HG02763 (cell line): ENCODE data around the gene PRKCZ.
"Not testable (repeated sequence)": the region's sequence is repeated elsewhere in the genome, so short reads cannot be mapped to it uniquely, and the experiment has no call there.

Experiments used
- ATAC-seq: cut with Tn5 transposase; IDR thresholded peaks from one replicate; pipeline ENCODE4 v1.9.1; 2021; ENCODE audit warnings: mild to moderate bottlenecking, moderate library complexity; ENCODE audit not compliant: unreplicated experiment

PRKCZ gene

DNA sequence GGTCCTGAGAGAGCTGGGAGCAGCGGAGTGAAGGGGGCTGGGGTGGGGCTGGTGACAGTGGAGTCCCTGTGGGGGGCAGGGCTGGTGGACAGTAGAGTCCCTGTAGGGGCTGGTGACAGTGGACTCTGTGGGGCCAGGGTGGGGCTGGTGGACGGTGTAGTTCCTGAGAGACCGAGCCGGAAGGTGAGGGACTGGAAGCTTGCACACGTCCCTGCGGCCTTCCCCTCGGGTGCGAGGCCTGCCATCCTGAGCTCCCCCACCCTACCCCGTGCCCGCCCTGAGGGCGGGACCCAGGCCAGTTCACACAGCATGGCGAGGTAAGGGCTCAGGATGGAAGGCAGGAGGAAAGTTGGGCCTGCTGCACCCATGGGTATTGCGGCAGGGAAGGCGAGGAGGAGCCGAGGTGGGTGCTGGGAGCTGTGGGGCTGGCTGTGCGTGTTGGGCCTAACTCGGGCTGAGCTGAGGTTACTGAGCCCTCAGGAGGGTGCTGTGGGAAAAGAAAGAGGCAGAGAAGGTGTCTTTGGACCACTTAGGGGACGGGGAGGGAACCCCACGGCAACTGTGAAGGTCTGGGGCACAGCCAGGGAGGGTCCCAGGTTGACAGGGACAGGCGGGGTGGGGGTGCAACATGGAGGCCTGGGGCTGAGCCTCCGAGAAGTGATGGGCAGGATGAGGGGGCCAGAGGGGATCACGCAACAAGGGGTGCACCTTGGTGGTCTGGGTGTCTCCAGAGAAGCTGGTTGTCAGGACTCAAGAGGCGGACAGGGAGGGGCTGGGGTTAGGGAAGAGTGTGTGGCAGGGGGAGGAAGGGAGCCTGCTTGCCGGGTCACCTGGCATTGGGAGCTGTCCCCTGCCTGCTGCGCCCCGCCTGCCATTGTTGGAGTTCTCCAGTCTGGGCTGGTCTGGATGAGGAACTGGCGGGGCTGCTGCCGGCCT, 60.8 kb downstream of the PRKCZ start:
- no peak for ATAC-seq

DNA sequence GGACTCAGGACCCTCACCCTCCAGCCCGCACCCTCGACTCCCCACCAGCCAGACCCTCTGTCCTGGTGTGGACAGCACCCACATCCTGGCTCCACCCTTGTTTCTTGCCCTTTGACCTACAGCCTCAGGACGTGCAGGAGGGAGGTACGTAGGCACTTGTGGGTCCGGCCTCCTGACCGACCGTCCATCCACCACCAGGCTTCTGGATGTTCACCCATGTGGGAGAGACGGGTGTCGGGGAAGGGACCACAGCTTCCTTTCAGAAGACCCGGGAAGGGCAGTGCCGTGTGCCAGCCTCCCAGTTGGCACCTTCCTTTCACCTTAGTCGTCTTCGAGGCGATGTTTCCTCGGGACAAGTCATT, 61.4 kb downstream of the PRKCZ start:
- no peak for ATAC-seq

DNA sequence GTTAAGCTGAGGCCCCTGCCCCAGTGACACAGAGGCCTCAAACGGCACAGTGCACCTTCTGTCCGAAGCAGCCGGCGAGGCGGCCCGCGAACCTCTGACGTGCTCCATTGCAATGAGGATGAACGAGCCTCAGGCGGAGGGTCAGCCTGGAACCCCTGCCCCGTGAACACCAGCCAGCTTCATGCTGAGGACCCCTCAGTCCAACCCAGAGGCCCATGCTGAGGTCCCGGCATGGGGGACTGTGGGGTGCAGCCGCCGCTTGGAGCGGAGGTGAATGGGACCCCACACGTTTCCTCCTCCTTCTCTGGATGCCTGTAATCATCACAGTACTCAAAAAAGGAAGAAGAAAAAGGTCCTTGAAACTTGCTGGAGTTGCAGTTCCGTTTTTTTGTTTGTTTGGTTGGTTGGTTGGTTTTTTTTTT, 62.1 kb downstream of the PRKCZ start:
- ATAC-seq = no peak

DNA sequence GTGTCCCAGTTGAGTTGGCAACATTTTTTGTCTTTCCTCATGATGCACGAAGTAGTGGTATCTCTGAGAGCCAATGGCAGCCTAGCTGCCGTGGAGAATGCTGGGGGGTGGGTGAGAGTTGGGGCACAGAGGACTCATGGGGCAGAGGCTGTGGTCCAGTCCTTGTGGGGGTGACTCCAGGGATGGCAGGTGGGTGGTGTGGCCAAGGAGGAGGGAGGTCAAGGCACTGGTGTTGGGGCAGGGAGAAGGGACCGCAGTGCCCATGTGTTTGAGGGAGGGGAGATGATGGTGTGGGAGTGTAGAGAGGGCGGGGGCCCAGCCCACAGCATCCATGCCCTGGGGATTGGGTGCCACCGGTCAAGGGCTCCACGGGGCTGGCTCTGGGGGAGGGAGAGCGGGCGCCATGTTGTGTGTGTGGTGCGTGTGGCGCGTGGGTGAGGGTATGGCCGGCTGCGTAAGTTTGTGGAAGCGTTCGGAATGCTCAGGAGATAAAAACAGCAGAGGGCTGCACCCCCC, 63.5 kb downstream of the PRKCZ start:
- ATAC-seq = no peak

DNA sequence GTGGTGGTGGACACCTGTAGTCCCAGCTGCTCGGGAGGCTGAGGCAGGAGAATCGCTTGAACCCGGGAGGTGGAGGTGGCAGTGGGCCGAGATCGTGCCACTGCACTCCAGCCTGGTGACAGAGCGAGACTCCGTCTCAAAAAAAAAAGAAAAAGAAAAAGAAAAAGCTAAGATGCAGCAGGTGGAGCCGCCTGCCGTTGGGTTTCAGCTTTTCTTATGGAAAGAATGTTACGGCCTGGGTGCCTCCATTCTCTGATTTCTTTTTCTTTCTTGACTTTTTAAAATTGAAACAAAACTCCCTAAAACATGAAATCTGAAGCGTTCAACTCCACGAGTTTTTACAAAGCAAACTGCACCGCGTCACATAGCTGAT, 64.4 kb downstream of the PRKCZ start:
- ATAC-seq = not testable (repeated sequence)

DNA sequence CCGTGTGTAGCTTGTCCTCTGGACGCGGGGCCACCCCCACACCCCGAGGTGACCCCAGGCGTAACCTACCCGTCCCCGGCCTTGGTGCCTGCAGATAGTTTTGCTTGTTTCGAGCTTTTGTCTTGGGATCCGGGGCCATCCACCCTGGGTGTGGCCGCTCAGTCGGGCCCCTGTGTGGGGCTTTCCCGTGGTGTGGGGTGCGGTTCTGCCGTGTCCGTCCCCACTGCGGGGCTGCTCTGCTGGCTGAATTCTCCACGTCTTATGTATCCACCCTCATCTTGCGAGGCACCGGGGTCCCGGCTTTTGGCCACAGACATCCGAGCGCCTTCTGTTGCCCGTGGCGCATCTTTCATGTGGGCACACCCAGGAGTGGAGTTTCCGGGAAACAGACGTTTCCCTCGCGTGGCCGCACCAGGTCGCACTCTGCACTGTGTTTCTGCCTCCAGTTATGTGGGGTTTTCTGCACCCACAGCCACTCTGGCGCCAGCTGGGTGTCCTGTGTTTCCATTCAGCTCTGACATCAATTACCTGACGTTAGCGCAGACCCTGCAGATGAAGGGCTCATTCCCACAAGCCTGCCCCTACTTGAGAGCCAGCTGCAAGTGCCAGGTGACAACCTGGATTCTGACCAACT, 64.9 kb downstream of the PRKCZ start:
- ATAC-seq = no peak

DNA sequence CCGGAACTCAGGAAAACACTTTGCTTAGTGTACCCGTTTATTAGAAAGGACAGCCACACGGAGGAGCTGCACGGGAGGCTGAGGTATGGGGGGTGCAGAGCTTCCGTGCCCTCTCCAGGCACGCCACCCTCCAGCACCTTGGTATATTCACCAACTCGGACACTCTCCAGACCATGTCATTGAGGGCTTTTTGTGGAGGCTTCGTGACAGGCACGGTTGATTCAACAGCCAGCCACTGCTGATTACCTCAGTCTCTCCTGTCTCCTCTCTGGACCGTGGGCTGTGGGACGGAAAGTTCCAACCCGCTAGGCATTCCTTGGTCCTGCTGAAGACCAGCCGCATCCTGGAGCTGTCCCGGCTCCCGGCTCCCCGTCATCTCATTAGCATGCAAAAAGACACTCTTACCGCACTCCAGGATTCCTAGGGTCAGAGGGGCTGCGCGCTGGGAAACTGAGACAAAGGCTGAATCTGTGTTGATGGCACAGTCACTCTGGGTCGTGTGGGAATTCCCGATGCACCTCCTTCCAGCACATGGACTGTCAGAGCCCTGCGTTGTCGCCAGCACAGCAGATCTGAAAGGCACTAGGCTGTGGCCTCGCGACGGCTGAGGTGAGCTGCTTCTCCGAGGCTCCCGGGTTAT, 65.6 kb downstream of the PRKCZ start:
- no peak for ATAC-seq

DNA sequence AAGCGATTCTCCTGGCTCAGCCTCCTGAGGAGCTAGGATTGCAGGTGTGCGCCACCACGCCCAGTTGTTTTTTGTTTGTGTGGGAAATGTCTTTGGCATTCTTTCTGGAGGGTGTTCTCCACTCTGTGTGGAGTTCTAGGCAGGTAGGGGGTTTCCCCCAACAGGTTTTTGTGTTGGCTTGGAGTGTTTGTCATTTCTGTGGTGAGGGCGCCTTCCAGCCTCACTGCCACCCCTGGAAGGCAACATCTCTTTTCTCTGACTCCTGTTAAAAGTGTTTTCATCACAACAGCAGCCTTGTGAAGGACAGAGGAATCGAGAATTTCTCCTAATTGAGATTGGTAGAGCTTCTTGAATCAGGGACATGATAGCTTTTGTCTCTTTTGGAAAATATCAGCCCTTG, 69.7 kb downstream of the PRKCZ start:
- no peak for ATAC-seq

DNA sequence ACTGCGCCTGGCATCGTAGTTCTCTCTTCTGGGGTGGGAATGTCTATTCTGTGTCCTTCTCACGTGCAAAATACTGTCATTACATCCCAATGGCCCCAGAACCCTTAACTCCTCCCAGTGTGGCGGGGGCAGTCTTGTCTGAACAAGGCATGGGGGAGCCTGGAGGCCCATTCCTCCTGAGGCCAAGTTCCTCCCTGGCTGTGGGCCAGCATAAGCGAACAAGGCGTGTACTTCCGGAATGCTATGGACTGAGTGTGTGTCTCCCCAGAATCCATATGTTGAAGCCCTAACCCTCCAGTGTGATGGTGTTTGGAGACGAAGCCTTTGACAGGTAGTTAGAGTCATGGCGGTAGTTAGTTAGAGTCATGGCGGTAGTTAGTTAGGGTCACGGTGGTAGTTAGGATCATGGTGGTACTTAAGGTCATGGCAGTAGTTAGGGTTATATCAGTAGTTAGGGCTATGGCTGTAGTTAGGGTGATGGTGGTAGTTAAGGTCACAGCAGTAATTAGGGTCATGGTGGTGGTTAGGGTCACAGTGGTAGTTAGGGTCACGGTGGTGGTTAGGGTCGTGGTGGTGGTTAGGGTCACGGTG, 71.0 kb downstream of the PRKCZ start:
- ATAC-seq = no peak

DNA sequence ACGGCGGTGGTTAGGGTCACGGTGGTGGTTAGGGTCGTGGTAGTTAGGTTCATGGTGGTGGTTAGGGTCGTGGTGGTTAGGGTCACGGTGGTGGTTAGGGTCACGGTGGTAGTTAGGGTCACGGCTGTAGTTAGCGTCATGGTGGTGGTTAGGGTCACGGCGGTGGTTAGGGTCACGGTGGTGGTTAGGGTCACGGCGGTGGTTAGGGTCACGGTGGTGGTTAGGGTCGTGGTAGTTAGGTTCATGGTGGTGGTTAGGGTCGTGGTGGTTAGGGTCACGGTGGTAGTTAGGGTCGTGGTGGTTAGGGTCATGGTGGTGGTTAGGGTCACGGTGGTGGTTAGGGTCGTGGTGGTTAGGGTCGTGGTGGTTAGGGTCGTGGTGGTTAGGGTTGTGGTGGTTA, 71.6 kb downstream of the PRKCZ start:
- not testable (repeated sequence) for ATAC-seq

DNA sequence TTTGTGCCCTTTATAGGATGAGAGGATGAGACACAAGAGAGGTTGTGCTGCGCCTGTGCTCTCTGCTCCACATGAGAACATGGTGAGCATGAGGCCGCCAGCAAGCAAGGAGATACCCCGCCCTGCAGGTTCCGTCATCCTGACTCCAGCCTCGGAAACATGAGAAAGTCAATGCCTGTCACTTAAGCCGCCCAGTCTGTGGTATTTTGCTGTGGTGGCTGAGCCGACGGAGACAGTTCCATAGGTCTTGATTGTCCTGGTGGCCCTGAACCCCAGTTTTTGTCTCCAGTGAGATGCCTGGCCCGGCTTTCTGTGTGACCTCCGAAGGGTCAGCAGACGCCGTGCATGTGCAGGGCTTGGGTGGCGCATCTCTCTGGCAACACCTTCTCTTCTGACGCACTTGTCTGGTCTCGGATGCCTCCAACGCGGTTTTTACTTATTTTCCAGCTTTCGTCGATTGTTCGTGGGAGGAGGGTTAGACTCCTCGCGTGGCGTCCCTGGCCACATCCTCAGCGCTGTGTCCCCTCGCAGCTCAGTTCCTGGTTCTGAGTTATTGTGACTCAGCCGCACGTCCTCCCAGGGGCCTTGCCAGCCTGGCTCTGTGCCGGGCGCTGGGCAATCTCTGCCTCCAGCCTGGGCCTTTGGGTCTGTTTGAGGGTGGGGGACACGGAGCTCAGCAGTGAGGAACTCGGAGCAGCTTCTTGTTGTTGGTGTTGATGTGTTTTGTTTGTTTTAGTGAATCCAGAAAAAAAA, 74.4 kb downstream of the PRKCZ start:
- ATAC-seq = no peak

DNA sequence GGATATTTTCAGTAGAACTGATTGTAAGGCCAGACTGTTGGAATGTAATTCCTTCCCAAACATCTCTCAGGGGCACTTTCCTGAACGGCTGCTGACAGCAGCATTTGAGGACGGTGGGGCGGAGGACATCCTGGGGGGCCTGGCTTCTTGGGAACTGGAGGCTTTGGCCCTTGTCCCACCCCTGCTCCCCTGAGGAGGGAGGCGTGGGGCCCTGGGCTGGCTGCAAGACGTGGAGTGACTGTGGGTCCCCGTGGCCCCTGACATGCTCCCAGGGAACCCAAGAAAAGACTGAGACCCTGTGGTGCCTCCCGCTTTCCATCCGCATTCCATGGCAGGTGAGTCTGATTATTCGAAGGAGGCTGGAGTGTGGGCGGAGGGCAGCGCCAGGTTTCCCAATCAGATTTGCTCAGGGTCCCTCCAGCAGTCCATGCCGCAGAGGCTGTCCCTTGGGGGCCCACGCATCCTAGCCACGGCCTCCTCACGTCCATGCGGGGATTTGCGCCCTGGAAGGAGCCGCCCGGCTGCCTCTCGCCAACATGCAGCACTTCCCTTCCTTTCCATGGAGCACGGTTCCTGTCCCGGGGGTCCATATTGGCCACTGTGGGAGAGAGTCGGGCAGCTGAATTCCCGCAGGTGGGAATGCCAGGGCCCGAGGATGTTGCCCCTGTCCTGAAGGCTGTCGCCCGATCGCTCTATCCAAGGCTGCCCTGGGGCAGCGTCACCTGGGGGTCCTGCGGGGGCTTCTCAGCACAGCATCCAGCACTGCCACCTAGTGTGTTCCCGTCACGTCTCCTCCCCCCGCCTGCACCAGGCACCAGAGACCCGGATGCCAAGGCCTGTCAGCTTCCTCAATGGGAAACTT, 75.4 kb downstream of the PRKCZ start:
- ATAC-seq = no peak

DNA sequence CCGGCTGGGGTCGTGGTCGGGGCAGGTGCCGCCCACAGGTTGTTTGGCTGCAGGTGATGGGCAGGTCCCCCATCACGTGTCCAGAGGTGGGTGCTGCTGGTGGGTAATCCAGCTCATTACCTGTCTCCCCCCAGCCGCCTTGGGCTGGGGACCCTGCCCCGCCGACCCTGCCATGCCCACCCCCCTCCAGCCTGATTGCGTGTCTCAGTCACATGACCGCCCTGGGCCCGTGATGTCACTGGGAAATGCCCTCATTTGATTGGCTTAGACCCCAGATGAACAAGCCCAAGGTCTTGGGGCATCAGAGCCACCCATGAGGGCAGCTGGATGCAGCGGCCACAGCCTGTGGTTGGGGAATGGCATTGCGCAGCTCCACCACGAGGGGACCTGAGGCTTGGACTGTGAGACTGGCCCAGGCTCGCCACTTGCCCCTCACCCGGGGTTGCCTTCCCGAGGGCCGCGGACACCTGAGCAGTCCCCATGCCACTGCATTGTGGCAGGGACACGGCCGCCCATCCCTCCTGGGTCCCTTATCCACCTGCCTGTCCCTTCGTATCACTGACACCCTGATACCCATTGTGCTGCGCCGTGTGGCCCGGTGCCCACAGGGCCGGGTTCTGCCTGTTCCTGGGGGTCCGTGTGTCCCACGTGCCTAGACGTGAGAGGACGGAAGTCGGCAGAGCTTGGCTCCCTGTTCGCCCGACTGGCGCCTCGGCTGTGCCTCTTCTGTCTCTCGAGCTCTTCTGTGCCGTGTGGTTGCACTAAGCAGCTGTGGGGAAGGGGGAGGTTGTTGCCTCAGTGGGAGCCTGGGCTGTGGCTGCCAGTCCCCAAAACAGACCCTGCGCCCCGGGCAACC, 76.3 kb downstream of the PRKCZ start:
- ATAC-seq = no peak

DNA sequence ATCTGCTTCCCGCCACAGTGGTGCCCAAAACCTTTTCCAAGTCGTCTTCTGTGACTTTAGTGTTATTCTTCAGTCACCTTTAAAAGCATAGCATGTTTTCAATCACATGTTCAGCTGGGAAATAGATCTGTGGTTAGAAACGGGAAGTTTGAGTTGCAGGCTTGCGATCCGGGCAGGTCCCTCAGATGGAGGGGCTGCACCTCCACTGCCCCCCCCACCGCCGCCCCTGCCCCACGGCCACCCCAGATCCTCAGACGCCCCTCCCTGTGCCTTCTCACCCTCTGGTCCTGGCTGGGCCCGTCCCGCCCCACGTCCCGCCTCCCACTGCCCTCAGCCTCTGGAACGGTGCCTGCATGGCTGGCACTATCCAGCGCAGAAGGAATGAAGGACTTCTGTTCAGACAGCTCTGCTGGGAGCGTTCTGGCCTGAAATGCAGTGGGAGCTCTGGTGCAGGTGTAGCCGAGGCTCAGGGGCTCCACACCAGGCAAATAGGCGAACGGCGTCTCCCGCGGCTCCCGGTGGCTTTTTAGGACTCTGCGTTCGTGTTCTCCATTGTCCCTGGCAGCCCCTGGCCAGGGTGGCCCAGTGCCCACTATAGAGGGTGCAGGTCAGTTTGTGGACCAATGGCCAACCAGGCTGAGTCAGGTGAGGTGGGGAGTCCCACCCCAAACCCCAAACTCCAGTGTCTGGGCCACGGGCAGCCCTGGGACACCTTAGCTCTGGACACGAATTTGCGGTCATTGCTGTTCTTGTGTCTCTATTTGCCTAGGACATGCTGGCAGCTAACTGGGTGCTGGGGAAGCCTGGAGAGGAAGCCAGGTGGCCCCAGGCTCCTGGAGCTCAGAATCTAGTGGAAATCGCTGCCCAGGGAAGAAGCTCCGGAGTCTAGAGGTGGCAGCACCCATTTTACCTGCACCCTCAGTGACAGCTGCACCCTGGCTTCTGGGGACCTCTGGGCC, 77.3 kb downstream of the PRKCZ start:
- no peak for ATAC-seq

DNA sequence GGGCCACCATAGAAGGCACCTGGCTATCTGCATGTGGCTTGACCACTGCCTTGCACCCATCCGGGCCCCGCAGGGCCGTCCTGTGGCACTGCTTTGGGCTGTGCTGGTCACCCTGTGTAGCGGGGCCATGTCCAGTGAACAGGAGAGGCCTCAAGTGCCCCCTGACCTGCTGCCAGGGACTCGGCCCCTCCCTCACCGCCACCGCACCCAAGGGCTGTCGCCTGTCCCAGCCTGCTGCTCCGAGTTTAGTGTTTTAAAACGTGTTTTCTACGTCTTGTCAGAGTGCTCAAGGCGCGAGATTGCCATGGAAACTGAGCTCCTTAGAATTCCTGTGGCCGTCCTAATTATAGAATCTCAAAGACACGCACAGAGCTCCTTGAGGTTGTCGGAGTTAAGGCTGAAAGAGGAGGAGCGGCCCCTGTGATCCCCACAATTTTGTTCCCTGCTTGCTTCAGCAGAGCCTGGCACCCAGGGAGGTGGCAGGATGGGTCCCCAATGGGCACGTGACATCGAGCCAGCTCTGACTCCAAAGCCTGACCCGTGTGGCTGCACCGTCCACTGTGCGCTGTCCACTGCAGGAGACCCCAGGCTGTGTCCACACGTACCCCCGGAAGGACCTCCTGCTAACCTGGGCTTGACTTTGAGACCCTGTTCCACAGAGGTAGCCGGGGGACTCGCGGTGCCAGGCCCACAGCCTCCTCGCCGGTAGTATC, 78.1 kb downstream of the PRKCZ start:
- no peak for ATAC-seq

DNA sequence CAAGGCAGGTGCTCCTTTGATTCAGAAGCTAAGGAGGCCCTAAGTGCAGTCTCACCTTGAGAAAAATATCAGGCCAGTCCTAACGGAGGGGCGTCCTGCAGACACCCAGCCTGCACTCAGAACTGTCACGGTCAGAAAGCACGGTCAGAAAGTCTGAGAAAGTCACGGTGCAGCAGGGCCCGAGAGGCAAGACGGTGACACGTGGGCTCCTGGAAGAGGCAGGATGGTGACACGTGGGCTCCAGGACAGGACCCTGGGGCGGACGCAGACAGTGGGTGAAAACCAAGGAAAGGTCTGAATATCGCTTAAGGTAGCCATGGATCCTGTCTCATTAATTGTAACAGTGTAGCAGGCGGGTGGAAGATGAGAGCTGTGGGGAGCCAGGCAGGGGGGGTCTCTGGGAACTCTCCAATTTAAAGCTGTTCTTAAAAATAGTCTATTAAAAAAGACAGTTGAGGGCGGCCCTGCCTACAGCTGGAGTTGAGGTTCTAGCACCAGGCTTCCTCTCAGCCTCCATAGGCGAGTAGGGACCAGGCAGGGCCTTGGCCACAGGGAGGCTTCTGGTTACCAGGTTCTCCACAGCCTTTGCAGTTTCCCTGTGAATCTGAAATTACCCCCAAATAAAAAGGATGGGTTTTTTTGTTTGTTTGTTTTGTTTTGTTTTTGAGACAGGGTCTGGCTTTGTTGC, 79.2 kb downstream of the PRKCZ start:
- no peak for ATAC-seq
